Upper lobe of right lung (tissue), 1 donor: ENCODE data around the gene RPH3AL. TPM values are rescaled to one million over a fixed set of nuclear protein-coding genes. Genes with fewer than 3 reads are reported as not detected.
A peak's percentile ranks its signal among the peaks of the same experiment; 100 is the strongest.
"Not testable (repeated sequence)": the region's sequence is repeated elsewhere in the genome, so short reads cannot be mapped to it uniquely, and the experiment has no call there.

Experiments used
- ATAC-seq: fragments of 200-7000 bp; cut with Tn5 transposase; one replicate; pipeline ENCODE4 v1.9.1; 2020; ENCODE audit warnings: mild to moderate bottlenecking, moderate library complexity
- DNase-seq: peaks from one replicate; pipeline ENCODE4 v3.0.0-alpha.2; 2020
- H3K27ac ChIP-seq: fragments of 200-600 bp; one replicate; pipeline ENCODE4 v1.8.0; 2022
- H3K27me3 ChIP-seq: fragments of 200-600 bp; one replicate; pipeline ENCODE4 v1.8.0; 2022; ENCODE audit warnings: mild to moderate bottlenecking
- H3K36me3 ChIP-seq: fragments of 200-600 bp; one replicate; pipeline ENCODE4 v1.8.0; 2022
- H3K4me1 ChIP-seq: fragments of 200-600 bp; one replicate; pipeline ENCODE4 v1.8.0; 2022
- H3K4me3 ChIP-seq: fragments of 200-600 bp; one replicate; pipeline ENCODE4 v1.8.0; 2022; ENCODE audit warnings: mild to moderate bottlenecking
- H3K9me3 ChIP-seq: fragments of 200-600 bp; one replicate; pipeline ENCODE4 v1.8.0; 2022
- intact Hi-C: fragments of 100-400 bp; cut with DNase I; formaldehyde crosslinking; loops from one replicate; pipeline ENCODE4 v1.11.0; 2022
- total RNA-seq: library from RNA; stranded (reverse); fragmentation: NEBNext Ultra II Directional; extraction: Animal tissue kit (Norgen Biotek cat#: 25700); gene quantifications from one replicate; pipeline ENCODE4 v1.2.1, GENCODE V29; 2021
- TF ChIP-seq, protein P1 (sequence below): fragments of 200-600 bp; IDR thresholded peaks from one replicate; pipeline ENCODE4 v1.8.0; 2022; ENCODE audit warnings: antibody characterized with exemption
- donor health status: DM: no; HTN: yes; CAD: no; lungs with severe emphysema.

Gene RPH3AL
- total RNA-seq, 1 donor from 2014 or later, result 33.3 TPM

DNA sequence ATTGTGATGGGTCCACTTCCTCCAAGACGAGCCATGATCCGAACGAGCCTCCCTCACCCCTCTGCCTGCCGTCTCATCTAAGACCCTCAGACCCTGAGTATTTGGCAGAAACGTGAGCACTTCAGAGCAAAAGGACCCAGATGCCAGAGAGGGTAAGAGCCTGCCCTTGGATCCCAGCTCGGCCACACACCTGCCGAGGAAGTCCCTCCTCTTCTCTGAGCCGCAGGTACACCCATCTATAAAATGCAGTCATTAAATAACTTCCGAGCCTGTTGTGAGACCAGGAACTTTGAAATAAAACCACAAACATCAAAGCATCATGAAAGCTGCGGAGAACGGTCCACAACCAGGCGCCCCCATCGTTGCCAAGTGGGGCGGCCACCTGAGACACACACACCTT is 106.4 kb downstream of the RPH3AL start:
- intact Hi-C loops, result no loop called here
- DNase-seq (peak; percentile 32), ATAC-seq (no peak)
- Histone ChIP-seq H3K27me3 (no peaks in the 10 kb centered on the region), H3K36me3 (no peaks in the 10 kb centered on the region), H3K4me3 (no peak overlapping the region), H3K27ac (no peak overlapping the region), H3K9me3 (no peaks in the 10 kb centered on the region), H3K4me1 (peaks cover 9% of the 10 kb centered on the region)
- TF ChIP-seq, protein P1, sequence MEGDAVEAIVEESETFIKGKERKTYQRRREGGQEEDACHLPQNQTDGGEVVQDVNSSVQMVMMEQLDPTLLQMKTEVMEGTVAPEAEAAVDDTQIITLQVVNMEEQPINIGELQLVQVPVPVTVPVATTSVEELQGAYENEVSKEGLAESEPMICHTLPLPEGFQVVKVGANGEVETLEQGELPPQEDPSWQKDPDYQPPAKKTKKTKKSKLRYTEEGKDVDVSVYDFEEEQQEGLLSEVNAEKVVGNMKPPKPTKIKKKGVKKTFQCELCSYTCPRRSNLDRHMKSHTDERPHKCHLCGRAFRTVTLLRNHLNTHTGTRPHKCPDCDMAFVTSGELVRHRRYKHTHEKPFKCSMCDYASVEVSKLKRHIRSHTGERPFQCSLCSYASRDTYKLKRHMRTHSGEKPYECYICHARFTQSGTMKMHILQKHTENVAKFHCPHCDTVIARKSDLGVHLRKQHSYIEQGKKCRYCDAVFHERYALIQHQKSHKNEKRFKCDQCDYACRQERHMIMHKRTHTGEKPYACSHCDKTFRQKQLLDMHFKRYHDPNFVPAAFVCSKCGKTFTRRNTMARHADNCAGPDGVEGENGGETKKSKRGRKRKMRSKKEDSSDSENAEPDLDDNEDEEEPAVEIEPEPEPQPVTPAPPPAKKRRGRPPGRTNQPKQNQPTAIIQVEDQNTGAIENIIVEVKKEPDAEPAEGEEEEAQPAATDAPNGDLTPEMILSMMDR, result no peak

GRCh38 chr17:245611-246010 is 107.0 kb downstream of the RPH3AL start:
- intact Hi-C loops, result no loop called here
- ATAC-seq (no peak), DNase-seq (peak; percentile 57)
- Histone ChIP-seq H3K36me3 (no peaks in the 10 kb centered on the region), H3K27ac (no peak overlapping the region), H3K4me3 (no peak overlapping the region), H3K27me3 (no peaks in the 10 kb centered on the region), H3K4me1 (peaks cover 9% of the 10 kb centered on the region), H3K9me3 (no peaks in the 10 kb centered on the region)
- TF ChIP-seq, protein P1, result no peak

- H3K36me3 ChIP-seq, result no peaks in the 10 kb centered on the region
- DNase-seq (peak; percentile 26), ATAC-seq (no peak)
- no peak overlapping the region for H3K27ac ChIP-seq
- no peaks in the 10 kb centered on the region for H3K27me3 ChIP-seq
- H3K4me3 ChIP-seq, result no peak overlapping the region
- no peaks in the 10 kb centered on the region for H3K9me3 ChIP-seq
- H3K4me1 ChIP-seq, result peaks cover 9% of the 10 kb centered on the region
- intact Hi-C loops, result no loop called here
- TF ChIP-seq, protein P1, result no peak
Measured at GRCh38 chr17:245020-245419, 107.6 kb downstream of the RPH3AL start.

DNA sequence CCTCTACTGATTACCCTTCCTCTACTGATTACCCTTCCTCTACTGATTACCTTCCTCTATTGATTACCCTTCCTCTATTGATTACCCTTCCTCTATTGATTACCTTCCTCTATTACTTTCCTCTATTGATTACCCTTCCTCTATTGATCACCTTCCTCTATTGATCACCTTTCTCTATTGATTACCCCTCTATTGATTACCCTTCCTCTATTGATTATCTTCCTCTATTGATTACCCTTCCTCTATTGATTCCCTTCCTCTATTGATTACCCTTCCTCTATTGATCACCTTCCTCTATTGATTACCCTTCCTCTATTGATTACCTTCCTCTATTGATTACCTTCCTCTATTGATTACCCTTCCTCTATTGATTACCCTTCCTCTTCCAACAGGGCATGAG is 108.7 kb downstream of the RPH3AL start:
- H3K27me3 ChIP-seq, H3K36me3 ChIP-seq, H3K9me3 ChIP-seq, intact Hi-C loops, H3K27ac ChIP-seq, DNase-seq, ATAC-seq, H3K4me1 ChIP-seq, H3K4me3 ChIP-seq: not testable (repeated sequence)

- no peak overlapping the region for H3K4me3 ChIP-seq
- H3K36me3 ChIP-seq, result no peaks in the 10 kb centered on the region
- H3K27me3 ChIP-seq, result no peaks in the 10 kb centered on the region
- no peaks in the 10 kb centered on the region for H3K9me3 ChIP-seq
- H3K27ac ChIP-seq, result no peak overlapping the region
- peak; percentile 29 for ATAC-seq
- intact Hi-C loops, result no loop called here
- TF ChIP-seq, protein P1, result no peak
- H3K4me1 ChIP-seq, result no peaks in the 10 kb centered on the region
- peak; percentile 43 for DNase-seq
Measured at GRCh38 chr17:238964-239259, 113.7 kb downstream of the RPH3AL start.

- Histone ChIP-seq H3K9me3 (no peaks in the 10 kb centered on the region), H3K27me3 (no peaks in the 10 kb centered on the region), H3K36me3 (no peaks in the 10 kb centered on the region), H3K27ac (no peak overlapping the region), H3K4me3 (no peak overlapping the region), H3K4me1 (no peaks in the 10 kb centered on the region)
- TF ChIP-seq, protein P1, result no peak
- DNase-seq, result peak; percentile 44
- intact Hi-C loops, result no loop called here
- ATAC-seq, result no peak
Measured at GRCh38 chr17:238071-238963, 114.3 kb downstream of the RPH3AL start.
